K562 (cell line): ENCODE results near the gene RAB14. TPM values are rescaled to one million over a fixed set of nuclear protein-coding genes. Genes with fewer than 3 reads are reported as not detected.

Experiments used
- ATAC-seq: fragments of 200-7000 bp; cut with Tn5 transposase; 3 replicates; pipeline ENCODE4 v1.9.1; 2020; ENCODE audit warnings: moderate library complexity
- BruUV-seq: library from RNA; stranded (reverse); fragments of 400-500 nt; replicated peaks from 2 replicates; lab custom pipeline; 2021; lab: Mats Ljungman, UMichigan
- CTCF ChIA-PET: fragments of 300-600 bp; formaldehyde crosslinking; extraction: SDS; loops from one replicate; lab custom pipeline; 2021; ENCODE audit warnings: low intra/inter-chr PET ratio; lab: Yijun Ruan, JAX
- POLR2A ChIA-PET: fragments of 300-600, 350-650 bp; sonication (Branson Sonifier 250); formaldehyde crosslinking; extraction: SDS; loops from one replicate; lab custom pipeline; 2021; ENCODE audit warnings: antibody characterized with exemption, inconsistent platforms; lab: Yijun Ruan, JAX
- DNase-seq, 4 experiments: peaks; one replicate each; pipeline versions ENCODE4 v3.0.0 to v3.0.0-alpha.2; 2011 to 2018; ENCODE audit warnings: low spot score in 3 of 4, mixed read lengths in 3 of 4; ENCODE audit errors: extremely low read depth in 1 of 4
- FAIRE-seq: peaks from 2 replicates; lab custom pipeline; 2011; peaks lifted over from hg19 to GRCh38; lab: Jason Lieb, UNC
- H2AFZ ChIP-seq: 2 replicates; pipeline ENCODE4 v1.6.0; 2011; ENCODE audit warnings: low read depth, low read length, control low read depth, inconsistent platforms
- H3K27ac ChIP-seq: fragments of 200-600 bp; 3 replicates; pipeline ENCODE4 v1.8.0; 2011; ENCODE audit warnings: low read depth, mild to moderate bottlenecking, control low read depth, inconsistent platforms, low read length, moderate library complexity, mixed read lengths; ENCODE audit errors: extremely low read depth
- H3K27me3 ChIP-seq, 2 experiments: fragments of 300-600 bp in 1 of 2; 2 replicates in 1 of 2; 3 replicates in 1 of 2; pipeline versions ENCODE4 v1.6.0 to v1.8.0; 2011; ENCODE audit warnings: inconsistent platforms in 2 of 2, low read length in 2 of 2, mild to moderate bottlenecking in 1 of 2, mixed read lengths in 1 of 2, moderate library complexity in 1 of 2; ENCODE audit not compliant: control insufficient read depth in 2 of 2, insufficient read depth in 2 of 2
- H3K36me3 ChIP-seq: fragments of 300-600 bp; 3 replicates; pipeline ENCODE4 v1.8.0; 2011; ENCODE audit warnings: mild to moderate bottlenecking, low read length, inconsistent platforms; ENCODE audit not compliant: control insufficient read depth, insufficient read depth
- H3K4me1 ChIP-seq, 2 experiments: fragments of 200-600 bp in 1 of 2; replicated peaks in 1 of 2; 2 replicates in 1 of 2; 3 replicates in 1 of 2; pipeline versions ENCODE4 v1.5.1 to v1.8.0; 2011; ENCODE audit warnings: inconsistent platforms in 2 of 2, low read length in 2 of 2, mild to moderate bottlenecking in 1 of 2, mixed read lengths in 1 of 2, moderate library complexity in 1 of 2; ENCODE audit not compliant: control insufficient read depth in 2 of 2, insufficient read depth in 2 of 2
- H3K4me2 ChIP-seq: 2 replicates; pipeline ENCODE4 v1.6.1; 2011; ENCODE audit warnings: low read length, control low read depth, inconsistent platforms, mixed read lengths; ENCODE audit not compliant: insufficient read depth
- H3K4me3 ChIP-seq: fragments of 200-600 bp; sonication (generic), shearing (Covaris generic); 2 replicates; pipeline ENCODE4 v1.5.1; 2016; ENCODE audit warnings: control low read depth, inconsistent platforms
- H3K79me2 ChIP-seq: fragments of 200-600 bp; 3 replicates; pipeline ENCODE4 v1.8.0; 2011; ENCODE audit warnings: low read length, inconsistent platforms; ENCODE audit not compliant: control insufficient read depth, insufficient read depth
- H3K9ac ChIP-seq, 2 experiments: 2 replicates each; pipeline versions ENCODE4 v1.6.0 to v1.6.1; 2011; ENCODE audit warnings: low read depth in 2 of 2, low read length in 2 of 2, control low read depth in 1 of 2, inconsistent platforms in 1 of 2, mild to moderate bottlenecking in 1 of 2, mixed read lengths in 1 of 2; ENCODE audit not compliant: insufficient read depth in 1 of 2
- H3K9me1 ChIP-seq: one replicate; pipeline ENCODE4 v1.6.0; 2011; ENCODE audit warnings: inconsistent platforms, mild to moderate bottlenecking, low read length, moderate library complexity; ENCODE audit not compliant: control insufficient read depth, insufficient read depth
- H3K9me3 ChIP-seq: replicated peaks from 2 replicates; pipeline ENCODE4 v1.5.1; 2011; ENCODE audit warnings: low read depth, low read length, inconsistent platforms; ENCODE audit not compliant: control insufficient read depth, insufficient read depth
- H4K20me1 ChIP-seq: replicated peaks from 2 replicates; pipeline ENCODE4 v1.6.1; 2011; ENCODE audit warnings: low read length, inconsistent platforms, mixed read lengths; ENCODE audit not compliant: control insufficient read depth, insufficient read depth
- ASH1L ChIP-seq: fragments of 450-650 bp; IDR thresholded peaks from 2 replicates; pipeline ENCODE4 v1.6.1; 2018; ENCODE audit warnings: borderline replicate concordance, mild to moderate bottlenecking, low read depth; ENCODE audit not compliant: partially characterized antibody
- BACH1 ChIP-seq: fragments of 200-800 bp; sonication (Bioruptor generic); IDR thresholded peaks from 2 replicates; pipeline ENCODE4 v1.6.1; 2016; ENCODE audit warnings: missing genetic modification characterization, missing compliant biosample characterization
- KLF16 ChIP-seq: IDR thresholded peaks from 2 replicates; pipeline ENCODE4 v1.6.1; 2016; ENCODE audit warnings: antibody characterized with exemption
- MCM3 ChIP-seq: fragments of 450-650 bp; IDR thresholded peaks from 2 replicates; pipeline ENCODE4 v1.6.1; 2016
- SIRT6 ChIP-seq: IDR thresholded peaks from one replicate; pipeline ENCODE4 v1.6.1; 2012; ENCODE audit warnings: low read depth, mild to moderate bottlenecking, control low read depth, inconsistent platforms, low read length, moderate library complexity
- SREBF2 ChIP-seq: sonication (generic); formaldehyde crosslinking; IDR thresholded peaks from 2 replicates; pipeline ENCODE4 v1.4.0; 2020; ENCODE audit warnings: mild to moderate bottlenecking, missing genetic modification reagents
- SRF ChIP-seq, 2 experiments: fragments of 250-450, 450-650 bp in 1 of 2; sonication (Bioruptor Pico) in 1 of 2; sonication (generic) in 1 of 2; formaldehyde crosslinking; IDR thresholded peaks; 2 replicates each; pipeline versions ENCODE4 v1.5.0 to v1.5.1; 2020 to 2022; ENCODE audit warnings: mild to moderate bottlenecking in 1 of 2, missing genetic modification reagents in 1 of 2
- ZBED1 ChIP-seq: IDR thresholded peaks from 2 replicates; pipeline ENCODE4 v1.6.1; 2014
- ZNF146 ChIP-seq: IDR thresholded peaks from one replicate; pipeline ENCODE4 v1.6.1; 2018; ENCODE audit warnings: missing compliant biosample characterization; ENCODE audit not compliant: unreplicated experiment
- ZNF347 ChIP-seq: fragments of 450-650 bp; formaldehyde crosslinking; IDR thresholded peaks from 2 replicates; pipeline ENCODE4 v1.4.0; 2020; ENCODE audit warnings: low read depth, mild to moderate bottlenecking, moderate library complexity
- ZNF699 ChIP-seq: fragments of 250-450 bp; sonication (Bioruptor Pico); IDR thresholded peaks from 2 replicates; pipeline ENCODE4 v1.8.0; 2021; ENCODE audit warnings: mild to moderate bottlenecking, moderate library complexity; ENCODE audit not compliant: insufficient replicate concordance
- WGBS: fragments of 100-300 bp; shearing (Covaris generic); methylation state at CpG from one replicate; pipeline ENCODE4 v1.1.6; 2016; ENCODE audit warnings: low coverage, mixed read lengths; ENCODE audit not compliant: insufficient coverage; ENCODE audit errors: missing lambda C conversion rate; 5-methylcytosine and 5-hydroxymethylcytosine counted together
- in situ Hi-C: fragments of 300-500 bp; cut with MboI; formaldehyde crosslinking; loops from 4 replicates; pipeline ENCODE4 v1.15.0; 2018; ENCODE audit warnings: inconsistent platforms, mixed read lengths
- intact Hi-C: fragments of 100-400 bp; cut with micrococcal nuclease; formaldehyde crosslinking; loops from 2 replicates; pipeline ENCODE4 v1.14.2; 2022
- polyA plus RNA-seq, 8 experiments: library from polyadenylated mRNA; depleted of rRNA in 4 of 8; stranded (reverse) in 5 of 8; unstranded in 3 of 8; fragments of >200 nt; fragmentation: Nextera tagmentation in 2 of 8; fragmentation: Illumina TruSeq in 1 of 8; extraction: Ambion mirVana in 2 of 8; extraction: Trizol in 1 of 8; gene quantifications; 2 replicates each; pipeline versions ENCODE4 v1.2.1 to v1.2.3, GENCODE V29; 2011 to 2014; ENCODE audit warnings: inconsistent platforms in 1 of 8, missing spikeins in 1 of 8
- total RNA-seq, 7 experiments: library from RNA; depleted of rRNA in 6 of 7; stranded (reverse); fragments of >200 nt in 6 of 7; fragmentation: Illumina TruSeq in 2 of 7; extraction: Trizol in 2 of 7; gene quantifications; 2 replicates each; pipeline versions ENCODE4 v1.2.1 to v1.2.3, GENCODE V29; 2011 to 2021; ENCODE audit warnings: low replicate concordance in 1 of 7
- TF ChIP-seq, protein P1 (sequence below): fragments of 250-450 bp; sonication (Bioruptor Pico); IDR thresholded peaks from 2 replicates; pipeline ENCODE4 v1.5.1; 2021; ENCODE audit warnings: mild to moderate bottlenecking
- TF ChIP-seq, protein P2 (sequence below): fragments of 250-450 bp; sonication (Bioruptor Pico); IDR thresholded peaks from 2 replicates; pipeline ENCODE4 v1.5.0; 2020; ENCODE audit warnings: mild to moderate bottlenecking, borderline replicate concordance
- TF ChIP-seq, protein P3 (sequence below): fragments of 200-800 bp; sonication (Bioruptor generic); IDR thresholded peaks from 2 replicates; pipeline ENCODE4 v1.6.1; 2017; ENCODE audit warnings: missing genetic modification characterization, missing compliant biosample characterization
- TF ChIP-seq, protein P4 (sequence below): fragments of 250-450 bp; sonication (Bioruptor Pico); IDR thresholded peaks from 2 replicates; pipeline ENCODE4 v1.8.0; 2021; ENCODE audit warnings: moderate library complexity, mild to moderate bottlenecking, inconsistent platforms

RAB14 gene
- total and polyA plus RNA-seq, 9 of the 15 experiments (the other 6 are each of a cell fraction or from before 2014, with no cell fraction given) = 10.3 to 41.8 (median 20.9) TPM

DNA sequence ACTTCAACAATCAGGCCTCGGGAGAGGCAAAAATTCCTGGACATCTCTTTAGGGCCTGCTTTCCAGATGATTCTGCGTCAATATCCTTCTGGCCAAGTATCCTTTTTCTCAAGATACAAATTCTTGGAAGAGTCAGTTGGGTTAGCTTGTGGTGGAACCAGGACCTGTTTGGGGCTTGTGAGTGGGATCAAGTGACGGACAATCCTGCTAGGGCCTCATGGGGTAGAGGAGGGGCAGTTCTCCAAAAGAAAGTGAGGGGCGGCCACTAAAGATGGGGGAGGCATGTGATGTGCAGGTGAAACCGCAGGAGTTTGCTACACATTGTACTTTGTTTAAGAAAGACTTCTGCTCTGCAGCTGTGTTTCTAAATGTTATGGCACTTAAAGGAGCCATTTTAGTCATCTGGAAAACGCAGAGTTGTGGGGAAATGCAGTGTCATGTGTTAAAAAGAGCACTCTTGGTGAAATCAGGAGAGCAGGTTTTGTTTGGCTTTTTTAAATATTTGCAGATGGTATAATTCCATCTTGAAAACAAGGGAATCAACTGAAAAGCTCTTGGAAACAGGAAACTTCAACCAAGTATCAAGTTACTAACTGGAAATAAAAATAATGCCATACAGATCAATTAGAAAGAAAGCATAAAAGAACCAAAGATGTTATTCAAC lies 38.9 kb upstream of the RAB14 start:
- no peaks in the 10 kb centered on the region for H4K20me1 ChIP-seq
- DNase-seq = no peak
- WGBS = 50% methylated on average over 6 of the region's 6 CpGs
- in situ Hi-C loops (no loop called here), intact Hi-C loops (no loop called here)
- H3K4me1 ChIP-seq = peaks cover 0 to 2% of the 10 kb centered on the region in 2 experiments; a peak in 3 of 5 replicates
- no peak for FAIRE-seq
- H3K9ac ChIP-seq = no peak overlapping the region
- CTCF ChIA-PET = no interaction called here
- no peaks in the 10 kb centered on the region for H3K36me3 ChIP-seq
- H3K9me3 ChIP-seq = no peaks in the 10 kb centered on the region
- no peaks in the 10 kb centered on the region for H3K9me1 ChIP-seq
- POLR2A ChIA-PET = no interaction called here
- no peaks in the 10 kb centered on the region for H3K79me2 ChIP-seq
- ATAC-seq = no peak
- BruUV-seq = no TSS peak
- no peak overlapping the region for H3K4me2 ChIP-seq
- H3K4me3 ChIP-seq = no peak overlapping the region
- no peaks in the 10 kb centered on the region for H3K27me3 ChIP-seq
- H3K27ac ChIP-seq = no peak overlapping the region
- 0 out of 2 replicates have a peak overlapping the region, but pooled peaks have one; percentile 18 for H2AFZ ChIP-seq
- TF ChIP-seq, protein P1, sequence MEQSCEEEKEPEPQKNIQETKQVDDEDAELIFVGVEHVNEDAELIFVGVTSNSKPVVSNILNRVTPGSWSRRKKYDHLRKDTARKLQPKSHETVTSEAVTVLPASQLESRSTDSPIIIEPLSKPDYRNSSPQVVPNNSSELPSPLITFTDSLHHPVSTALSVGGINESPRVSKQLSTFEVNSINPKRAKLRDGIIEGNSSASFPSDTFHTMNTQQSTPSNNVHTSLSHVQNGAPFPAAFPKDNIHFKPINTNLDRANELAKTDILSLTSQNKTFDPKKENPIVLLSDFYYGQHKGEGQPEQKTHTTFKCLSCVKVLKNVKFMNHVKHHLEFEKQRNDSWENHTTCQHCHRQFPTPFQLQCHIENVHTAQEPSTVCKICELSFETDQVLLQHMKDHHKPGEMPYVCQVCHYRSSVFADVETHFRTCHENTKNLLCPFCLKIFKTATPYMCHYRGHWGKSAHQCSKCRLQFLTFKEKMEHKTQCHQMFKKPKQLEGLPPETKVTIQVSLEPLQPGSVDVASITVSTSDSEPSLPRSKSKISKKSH (CRISPR knock-in tag) = no peak
- TF ChIP-seq BACH1 (no peak), SIRT6 (no peak), ZNF146 (no peak), MCM3 (no peak), SREBF2 (no peak), KLF16 (no peak), SRF (CRISPR knock-in tag; IDR thresholded peaks at IDR 0.05) (no peak), ZNF347 (no peak), ZNF699 (no peak), ZBED1 (no peak), ASH1L (no peak)
- TF ChIP-seq, protein P2, sequence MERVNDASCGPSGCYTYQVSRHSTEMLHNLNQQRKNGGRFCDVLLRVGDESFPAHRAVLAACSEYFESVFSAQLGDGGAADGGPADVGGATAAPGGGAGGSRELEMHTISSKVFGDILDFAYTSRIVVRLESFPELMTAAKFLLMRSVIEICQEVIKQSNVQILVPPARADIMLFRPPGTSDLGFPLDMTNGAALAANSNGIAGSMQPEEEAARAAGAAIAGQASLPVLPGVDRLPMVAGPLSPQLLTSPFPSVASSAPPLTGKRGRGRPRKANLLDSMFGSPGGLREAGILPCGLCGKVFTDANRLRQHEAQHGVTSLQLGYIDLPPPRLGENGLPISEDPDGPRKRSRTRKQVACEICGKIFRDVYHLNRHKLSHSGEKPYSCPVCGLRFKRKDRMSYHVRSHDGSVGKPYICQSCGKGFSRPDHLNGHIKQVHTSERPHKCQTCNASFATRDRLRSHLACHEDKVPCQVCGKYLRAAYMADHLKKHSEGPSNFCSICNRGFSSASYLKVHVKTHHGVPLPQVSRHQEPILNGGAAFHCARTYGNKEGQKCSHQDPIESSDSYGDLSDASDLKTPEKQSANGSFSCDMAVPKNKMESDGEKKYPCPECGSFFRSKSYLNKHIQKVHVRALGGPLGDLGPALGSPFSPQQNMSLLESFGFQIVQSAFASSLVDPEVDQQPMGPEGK = no peak
- TF ChIP-seq, protein P3, sequence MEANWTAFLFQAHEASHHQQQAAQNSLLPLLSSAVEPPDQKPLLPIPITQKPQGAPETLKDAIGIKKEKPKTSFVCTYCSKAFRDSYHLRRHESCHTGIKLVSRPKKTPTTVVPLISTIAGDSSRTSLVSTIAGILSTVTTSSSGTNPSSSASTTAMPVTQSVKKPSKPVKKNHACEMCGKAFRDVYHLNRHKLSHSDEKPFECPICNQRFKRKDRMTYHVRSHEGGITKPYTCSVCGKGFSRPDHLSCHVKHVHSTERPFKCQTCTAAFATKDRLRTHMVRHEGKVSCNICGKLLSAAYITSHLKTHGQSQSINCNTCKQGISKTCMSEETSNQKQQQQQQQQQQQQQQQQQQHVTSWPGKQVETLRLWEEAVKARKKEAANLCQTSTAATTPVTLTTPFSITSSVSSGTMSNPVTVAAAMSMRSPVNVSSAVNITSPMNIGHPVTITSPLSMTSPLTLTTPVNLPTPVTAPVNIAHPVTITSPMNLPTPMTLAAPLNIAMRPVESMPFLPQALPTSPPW (CRISPR knock-in tag) = no peak
- TF ChIP-seq, protein P4, sequence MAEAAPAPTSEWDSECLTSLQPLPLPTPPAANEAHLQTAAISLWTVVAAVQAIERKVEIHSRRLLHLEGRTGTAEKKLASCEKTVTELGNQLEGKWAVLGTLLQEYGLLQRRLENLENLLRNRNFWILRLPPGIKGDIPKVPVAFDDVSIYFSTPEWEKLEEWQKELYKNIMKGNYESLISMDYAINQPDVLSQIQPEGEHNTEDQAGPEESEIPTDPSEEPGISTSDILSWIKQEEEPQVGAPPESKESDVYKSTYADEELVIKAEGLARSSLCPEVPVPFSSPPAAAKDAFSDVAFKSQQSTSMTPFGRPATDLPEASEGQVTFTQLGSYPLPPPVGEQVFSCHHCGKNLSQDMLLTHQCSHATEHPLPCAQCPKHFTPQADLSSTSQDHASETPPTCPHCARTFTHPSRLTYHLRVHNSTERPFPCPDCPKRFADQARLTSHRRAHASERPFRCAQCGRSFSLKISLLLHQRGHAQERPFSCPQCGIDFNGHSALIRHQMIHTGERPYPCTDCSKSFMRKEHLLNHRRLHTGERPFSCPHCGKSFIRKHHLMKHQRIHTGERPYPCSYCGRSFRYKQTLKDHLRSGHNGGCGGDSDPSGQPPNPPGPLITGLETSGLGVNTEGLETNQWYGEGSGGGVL (CRISPR knock-in tag) = no peak
